Tibial nerve (tissue), 4 donors: Measurements from ENCODE around the gene MPRIP.

Source experiments
- CTCF ChIP-seq, 5 experiments: fragments of 200-600 bp in 3 of 5; fragments of 450-650 bp in 2 of 5; sonication (generic) in 3 of 5; IDR thresholded peaks; one replicate each; pipeline ENCODE4 v1.5.1; 2016 to 2019; ENCODE audit warnings: antibody characterized with exemption in 5 of 5, mild to moderate bottlenecking in 3 of 5, moderate library complexity in 2 of 5
- EP300 ChIP-seq, 2 donors: sonication (generic); formaldehyde crosslinking; IDR thresholded peaks; one replicate each; pipeline ENCODE4 v1.6.1; 2017; ENCODE audit warnings: antibody characterized with exemption in 2 of 2, mild to moderate bottlenecking in 1 of 2
- POLR2A ChIP-seq, 2 donors: fragments of 450-650 bp; IDR thresholded peaks; one replicate each; pipeline ENCODE4 v1.6.1; 2017; ENCODE audit warnings: antibody characterized with exemption in 2 of 2, mild to moderate bottlenecking in 2 of 2, moderate library complexity in 2 of 2

GRCh38 chr17:17106756-17107155, 64.5 kb downstream of the MPRIP start:
- TF ChIP-seq CTCF (IDR thresholded peaks at IDR 0.05) (no peak), POLR2A (IDR thresholded peaks at IDR 0.05) (no peak), EP300 (IDR thresholded peaks at IDR 0.05) (peak in 1 of 2 donors; percentile 47)
